Tibial artery (tissue), 4 donors: ENCODE results near the gene CERS6.

Experiments used
- DNase-seq, 2 donors: peaks; one replicate each; pipeline ENCODE4 v3.0.0-alpha.2; 2019
- H3K27ac ChIP-seq, 2 donors: fragments of 200-600 bp; sonication (generic) in 1 of 2; 1 replicate in 1 of 2; 2 replicates in 1 of 2; pipeline ENCODE4 v1.5.1; 2018 to 2019; ENCODE audit warnings: mild to moderate bottlenecking in 1 of 2
- H3K27me3 ChIP-seq, 2 donors: fragments of 200-600 bp; sonication (generic) in 1 of 2; one replicate each; pipeline versions ENCODE4 v1.5.1 to v1.6.0; 2016 to 2019
- H3K36me3 ChIP-seq, 3 donors: fragments of 200-600 bp; sonication (generic) in 2 of 3; one replicate each; pipeline ENCODE4 v1.5.1; 2016 to 2019; ENCODE audit warnings: mild to moderate bottlenecking in 2 of 3
- H3K4me1 ChIP-seq, 4 donors: fragments of 200-600 bp; sonication (generic) in 2 of 4; 1 replicate in 3 of 4; 2 replicates in 1 of 4; pipeline ENCODE4 v1.5.1; 2016 to 2019
- H3K4me3 ChIP-seq, 2 donors: fragments of 200-600 bp; sonication (generic) in 1 of 2; 1 replicate in 1 of 2; 2 replicates in 1 of 2; pipeline ENCODE4 v1.5.1; 2018 to 2019; ENCODE audit warnings: mild to moderate bottlenecking in 2 of 2
- H3K9me3 ChIP-seq, 3 donors: fragments of 200-600 bp; sonication (generic) in 1 of 3; one replicate each; pipeline ENCODE4 v1.5.1; 2016 to 2019
- CTCF ChIP-seq, 2 experiments: fragments of 200-600 bp in 1 of 2; fragments of 450-650 bp in 1 of 2; IDR thresholded peaks; one replicate each; pipeline ENCODE4 v1.5.1; 2017 to 2019; ENCODE audit warnings: antibody characterized with exemption in 2 of 2, mild to moderate bottlenecking in 1 of 2, moderate library complexity in 1 of 2
- intact Hi-C: fragments of 100-400 bp; cut with DNase I; formaldehyde crosslinking; loops from one replicate; pipeline ENCODE4 v1.15.0; 2023; ENCODE audit warnings: low total_unique reads

The CERS6 gene

GRCh38 chr2:168538133-168538532 is 82.1 kb downstream of the CERS6 start:
- Histone ChIP-seq H3K4me1 (peaks cover 0 to 15% (median 0%) of the 10 kb centered on the region in 4 donors), H3K36me3 (no peaks in the 10 kb centered on the region), H3K27me3 (no peaks in the 10 kb centered on the region), H3K4me3 (no peak overlapping the region), H3K27ac (no peak overlapping the region), H3K9me3 (no peaks in the 10 kb centered on the region)
- intact Hi-C loops = loop anchor here (5.0 kb wide), 1 partner anchor 1176 kb away; no protein-coding TSS in a partner anchor
- no peak for DNase-seq
- no peak for TF ChIP-seq CTCF (IDR thresholded peaks at IDR 0.05)

GRCh38 chr2:168538534-168538933 is 82.5 kb downstream of the CERS6 start:
- no peaks in the 10 kb centered on the region for H3K27me3 ChIP-seq
- H3K27ac ChIP-seq = no peak overlapping the region
- H3K9me3 ChIP-seq = no peaks in the 10 kb centered on the region
- peaks cover 0 to 13% (median 0%) of the 10 kb centered on the region in 4 donors for H3K4me1 ChIP-seq
- H3K4me3 ChIP-seq = no peak overlapping the region
- intact Hi-C loops = loop anchor here (5.0 kb wide), 1 partner anchor 1176 kb away; no protein-coding TSS in a partner anchor
- H3K36me3 ChIP-seq = no peaks in the 10 kb centered on the region
- TF ChIP-seq CTCF (IDR thresholded peaks at IDR 0.05) = no peak
- no peak for DNase-seq

GRCh38 chr2:168539945-168540344 is 83.9 kb downstream of the CERS6 start:
- TF ChIP-seq CTCF (IDR thresholded peaks at IDR 0.05) = no peak
- H3K27ac ChIP-seq = no peak overlapping the region
- no peaks in the 10 kb centered on the region for H3K27me3 ChIP-seq
- H3K4me1 ChIP-seq = peaks cover 0 to 10% (median 0%) of the 10 kb centered on the region in 4 donors
- no peaks in the 10 kb centered on the region for H3K36me3 ChIP-seq
- intact Hi-C loops = loop anchor here (5.0 kb wide), 1 partner anchor 1178 kb away; no protein-coding TSS in a partner anchor
- H3K9me3 ChIP-seq = no peaks in the 10 kb centered on the region
- H3K4me3 ChIP-seq = no peak overlapping the region
- no peak for DNase-seq

GRCh38 chr2:168541858-168542257 is 85.8 kb downstream of the CERS6 start:
- intact Hi-C loops = no loop called here
- H3K36me3 ChIP-seq = no peaks in the 10 kb centered on the region
- no peak overlapping the region for H3K4me3 ChIP-seq
- no peak for DNase-seq
- no peaks in the 10 kb centered on the region for H3K9me3 ChIP-seq
- H3K4me1 ChIP-seq = peaks cover 0 to 13% (median 0%) of the 10 kb centered on the region in 4 donors
- H3K27ac ChIP-seq = no peak overlapping the region
- no peaks in the 10 kb centered on the region for H3K27me3 ChIP-seq
- TF ChIP-seq CTCF (IDR thresholded peaks at IDR 0.05) = no peak

GRCh38 chr2:168543037-168543436 is 87.0 kb downstream of the CERS6 start:
- no peak for TF ChIP-seq CTCF (IDR thresholded peaks at IDR 0.05)
- Histone ChIP-seq H3K4me1 (peaks cover 0 to 9% (median 0%) of the 10 kb centered on the region in 4 donors), H3K36me3 (no peaks in the 10 kb centered on the region), H3K27ac (no peak overlapping the region), H3K9me3 (no peaks in the 10 kb centered on the region), H3K4me3 (no peak overlapping the region), H3K27me3 (no peaks in the 10 kb centered on the region)
- intact Hi-C loops = no loop called here
- no peak for DNase-seq

- Histone ChIP-seq H3K36me3 (no peaks in the 10 kb centered on the region), H3K27ac (no peak overlapping the region), H3K4me1 (peaks cover 0 to 4% (median 0%) of the 10 kb centered on the region in 4 donors), H3K9me3 (no peaks in the 10 kb centered on the region), H3K27me3 (no peaks in the 10 kb centered on the region), H3K4me3 (no peak overlapping the region)
- intact Hi-C loops = no loop called here
- DNase-seq = no peak
- no peak for TF ChIP-seq CTCF (IDR thresholded peaks at IDR 0.05)
Measured at GRCh38 chr2:168543935-168544334, 87.9 kb downstream of the CERS6 start.
